CD4-positive, alpha-beta T cell treated with Interleukin-15 for 1 hour (primary cell): Measurements from ENCODE around the gene RHEB.

ENCODE experiments used
- DNase-seq: peaks from one replicate; pipeline ENCODE4 v3.0.0-alpha.2; 2020

The RHEB gene

DNA sequence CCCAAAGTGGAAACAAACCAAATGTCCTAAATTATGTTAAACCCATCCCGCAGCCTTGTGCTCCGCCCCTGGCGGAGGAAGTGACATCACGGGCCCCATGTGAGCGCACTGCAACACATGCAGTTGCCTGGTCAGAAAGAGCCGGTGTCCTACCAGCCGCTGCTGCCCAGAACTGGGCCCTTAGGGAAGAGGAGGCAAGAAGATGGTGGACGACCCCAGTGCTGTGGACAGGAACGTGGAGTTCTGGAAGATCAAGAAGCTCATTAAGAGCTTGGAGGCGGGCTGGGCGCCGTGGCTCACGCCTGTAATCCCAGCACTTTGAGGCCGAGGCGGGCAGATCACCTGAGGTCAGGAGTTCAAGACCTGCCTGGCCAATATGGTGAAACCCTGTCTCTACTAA, 18.0 kb downstream of the RHEB start:
- DNase-seq = no peak

DNA sequence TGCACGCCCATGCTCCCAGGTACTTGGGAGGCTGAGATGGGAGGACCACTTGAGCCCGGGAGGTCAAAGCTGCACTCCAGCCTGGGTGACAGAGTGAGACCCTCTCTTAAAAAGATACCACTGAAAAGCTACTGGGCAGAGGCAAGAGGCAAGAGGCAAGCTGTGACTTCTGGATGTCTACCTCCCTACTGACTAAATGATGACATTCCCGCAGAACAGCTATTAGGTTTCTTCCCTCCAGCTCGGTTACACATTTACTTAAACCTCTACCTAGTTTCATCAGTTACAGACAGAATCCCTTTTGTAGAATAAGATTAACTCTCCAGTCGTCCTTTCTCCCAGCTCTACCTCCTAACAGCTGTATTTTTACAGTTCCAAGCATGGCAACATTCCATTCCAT, 21.2 kb downstream of the RHEB start:
- DNase-seq = no peak

DNA sequence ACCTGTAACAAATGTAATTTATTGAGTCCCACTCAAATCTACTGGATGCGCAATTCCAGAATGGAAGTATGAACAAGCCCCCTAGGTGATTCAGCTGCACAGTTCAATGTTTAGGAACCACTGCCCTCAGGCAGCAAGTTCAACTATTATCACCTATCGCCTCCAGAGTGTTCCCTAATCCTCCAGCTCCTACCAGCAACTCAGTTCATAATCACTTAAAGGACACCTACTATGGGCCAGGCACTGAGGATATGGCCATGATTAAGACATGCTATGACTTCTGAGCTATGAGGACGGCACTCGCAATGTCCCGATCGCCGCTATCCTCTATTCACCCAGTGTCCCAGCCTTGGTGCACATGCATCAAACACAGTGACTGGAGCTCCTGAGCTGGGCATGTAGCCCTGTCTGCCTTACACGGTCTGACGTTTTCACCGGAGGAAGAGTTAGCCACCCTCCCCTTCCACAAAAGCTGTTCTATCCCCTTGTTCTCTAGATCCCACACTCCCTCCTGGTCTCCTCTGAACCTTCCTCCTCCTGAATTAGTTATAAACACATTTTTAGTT, 22.3 kb downstream of the RHEB start:
- DNase-seq = no peak

DNA sequence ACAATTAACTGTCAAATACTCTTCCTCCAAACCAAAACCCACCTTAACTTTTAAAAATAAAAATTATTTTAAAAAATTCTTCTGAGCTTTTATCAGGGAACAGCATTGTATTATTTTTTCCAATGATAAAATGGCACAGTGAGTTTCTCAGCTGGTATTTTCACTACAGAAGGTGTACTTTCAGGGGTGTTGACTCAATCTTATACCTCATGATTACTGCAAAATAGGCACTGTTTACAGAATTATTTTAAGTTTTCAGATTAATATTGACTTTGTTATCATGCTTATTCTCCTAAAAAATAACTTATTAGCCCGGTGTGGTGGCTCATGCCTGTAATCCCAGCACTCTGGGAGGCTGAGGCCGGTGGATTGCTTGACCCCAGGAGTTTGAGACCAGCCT, 24.3 kb downstream of the RHEB start:
- no peak for DNase-seq

DNA sequence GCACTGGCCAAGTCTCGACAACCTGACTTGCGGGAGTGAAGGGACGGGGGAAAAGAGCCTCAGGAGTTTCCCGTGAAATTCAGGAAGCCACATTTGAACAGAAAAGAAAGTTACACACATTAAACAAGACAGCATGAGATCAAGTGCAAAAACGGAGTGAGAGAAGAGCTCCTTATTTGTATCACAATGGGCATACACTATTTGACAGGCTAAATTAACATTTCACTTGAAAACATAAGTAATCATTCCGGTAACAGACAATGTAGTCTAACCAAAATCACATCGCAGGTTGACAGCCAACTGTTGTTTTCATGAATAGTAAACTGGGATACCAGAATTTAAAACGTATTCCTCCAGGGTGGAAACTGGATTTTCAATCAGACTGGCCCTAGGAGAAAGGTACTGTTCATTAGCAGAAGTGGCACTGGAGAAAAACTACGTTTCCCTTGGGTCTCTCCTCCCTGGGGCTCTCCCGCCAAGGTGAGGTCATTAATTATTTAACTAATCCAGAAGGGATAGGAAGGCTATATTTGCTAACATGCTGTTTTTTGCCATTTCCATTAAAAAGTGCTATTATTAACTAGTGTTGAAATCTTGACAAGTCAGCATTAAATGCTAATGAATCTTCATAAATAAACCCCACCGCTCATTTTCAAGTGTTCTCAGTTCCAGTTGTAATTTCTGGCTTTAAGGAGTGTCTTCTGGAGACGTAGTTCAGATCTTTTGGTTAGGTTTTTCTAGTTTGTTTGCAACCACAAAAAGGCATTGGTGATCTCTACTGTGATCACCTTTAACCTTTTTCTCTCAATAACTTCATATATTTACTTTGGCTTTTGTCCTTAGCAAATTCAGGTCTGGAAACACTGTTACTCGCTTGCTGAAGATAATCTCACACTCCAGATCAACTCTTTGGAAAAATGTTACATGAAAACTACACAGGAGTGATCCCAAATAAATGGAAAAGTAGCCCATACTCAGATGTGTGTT, 25.1 kb downstream of the RHEB start:
- no peak for DNase-seq

DNA sequence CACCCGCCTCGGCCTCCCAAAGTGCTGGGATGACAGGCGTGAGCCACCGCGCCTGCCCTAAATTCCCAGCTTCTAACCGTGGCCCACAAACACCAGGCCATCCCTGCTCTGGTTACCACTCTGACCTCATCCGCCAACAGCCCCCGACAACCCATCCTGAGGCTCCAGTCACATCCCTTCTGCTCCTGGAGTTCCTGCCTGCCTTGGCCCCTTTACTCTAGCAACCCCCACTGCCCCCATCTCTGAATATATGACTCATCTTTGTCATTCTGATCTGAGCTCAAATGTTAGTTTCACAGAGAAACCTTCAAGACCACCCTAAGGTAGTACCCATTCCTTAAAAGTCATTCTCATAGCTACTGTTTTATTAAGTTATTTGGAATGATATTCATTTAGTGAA, 26.6 kb downstream of the RHEB start:
- no peak for DNase-seq

DNA sequence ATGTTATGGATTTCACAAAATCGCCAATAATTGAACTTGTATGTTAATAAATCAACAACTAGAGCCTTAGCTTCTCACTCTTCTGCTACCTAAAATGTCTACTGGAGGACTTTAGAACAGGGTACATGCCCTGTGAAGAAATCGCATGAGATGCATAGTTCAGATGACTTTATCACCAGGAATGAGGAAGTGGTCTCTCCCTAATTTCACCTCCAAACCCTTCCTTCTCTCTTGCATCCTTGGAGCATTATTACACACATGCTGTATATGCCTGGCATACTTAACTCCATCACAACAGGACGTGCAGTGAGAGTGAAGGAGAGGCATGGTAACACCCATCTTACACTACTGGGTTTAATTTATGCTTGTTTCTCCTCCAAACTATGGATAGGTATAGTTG, 27.8 kb downstream of the RHEB start:
- no peak for DNase-seq

DNA sequence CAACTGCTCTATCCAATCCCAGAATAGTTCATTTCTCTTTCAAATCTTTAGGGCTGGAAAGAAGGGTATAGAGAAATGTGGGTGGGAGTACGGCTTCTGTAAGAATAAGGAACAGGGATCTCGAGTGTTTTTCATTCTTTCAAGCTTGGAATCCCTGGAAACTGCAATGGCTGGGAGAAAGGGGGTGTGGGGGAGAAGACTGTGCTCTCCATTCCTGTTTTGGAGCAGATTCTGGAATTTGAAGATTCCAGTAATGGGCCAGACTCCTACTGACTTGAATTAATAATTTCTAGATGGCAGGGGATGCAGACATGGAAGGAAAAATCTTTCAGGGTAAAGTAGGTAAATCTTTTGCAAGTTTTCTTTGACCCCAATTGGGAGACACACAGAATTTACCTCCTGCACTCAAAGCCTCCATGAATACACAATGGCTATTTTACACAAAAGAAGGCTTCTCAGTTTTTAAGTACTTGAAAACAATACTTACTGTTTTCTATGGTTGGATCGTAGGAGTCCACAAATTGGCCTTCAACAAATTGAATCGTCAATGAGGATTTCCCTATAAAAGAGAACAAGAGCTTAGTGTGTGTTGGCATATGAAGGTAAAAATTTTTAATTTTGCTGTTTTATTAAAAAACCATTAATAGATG, 29.1 kb downstream of the RHEB start:
- DNase-seq = no peak

DNA sequence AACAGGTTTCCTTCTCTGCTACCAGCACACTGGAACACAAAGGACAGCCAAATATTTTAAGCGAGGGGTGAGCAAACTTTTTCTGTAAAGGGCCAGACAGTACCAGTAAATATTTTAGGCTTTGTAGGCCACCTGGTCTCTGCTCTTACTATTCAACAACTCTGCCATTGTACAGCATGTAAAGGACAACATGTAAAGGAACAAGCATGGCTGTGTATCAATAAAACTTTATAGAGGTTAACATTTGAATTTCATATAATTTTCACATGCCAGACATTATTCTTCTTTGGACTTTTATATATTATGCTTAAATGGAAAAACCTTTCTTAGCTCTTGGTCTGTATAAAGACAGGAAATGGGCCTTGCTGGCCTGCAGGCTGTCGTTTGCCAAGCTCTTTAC, 30.2 kb downstream of the RHEB start:
- no peak for DNase-seq

DNA sequence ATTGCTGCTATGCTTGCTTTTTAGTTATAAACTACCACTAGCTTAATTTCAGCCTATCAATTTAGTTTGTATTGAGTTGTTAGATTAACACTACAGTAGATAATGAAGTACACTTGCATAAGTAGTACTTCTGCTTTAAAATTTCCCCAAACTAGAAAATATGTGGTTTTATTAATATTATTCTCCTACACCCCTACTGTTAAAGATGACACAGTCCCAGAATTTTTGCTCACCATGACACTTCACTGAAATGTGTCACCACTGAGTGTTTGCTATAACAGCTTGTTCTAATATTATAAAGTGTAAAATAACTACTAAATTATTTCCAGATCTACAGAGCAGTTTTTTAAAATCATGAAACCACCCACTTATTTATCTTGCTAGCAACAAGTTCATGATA, 31.6 kb downstream of the RHEB start:
- DNase-seq = no peak

DNA sequence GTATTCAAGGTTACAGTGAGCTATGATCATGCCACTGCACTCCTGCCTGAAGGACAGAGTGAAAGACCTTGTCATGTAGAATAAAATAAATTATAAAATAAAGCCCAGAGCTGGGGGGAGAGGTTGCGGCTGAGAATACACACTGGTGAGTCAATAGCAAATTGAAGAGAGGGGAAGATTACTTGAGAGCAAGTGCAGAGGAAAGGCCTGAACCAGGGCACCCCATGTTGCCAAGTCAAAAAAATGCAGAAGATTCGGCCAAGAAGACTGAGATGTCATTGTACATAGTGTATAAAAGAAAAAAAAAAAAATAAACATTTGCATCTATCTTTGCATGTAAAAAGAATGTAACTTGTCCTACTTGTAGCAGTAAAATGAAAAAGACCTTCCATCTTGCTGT, 32.5 kb downstream of the RHEB start:
- no peak for DNase-seq

DNA sequence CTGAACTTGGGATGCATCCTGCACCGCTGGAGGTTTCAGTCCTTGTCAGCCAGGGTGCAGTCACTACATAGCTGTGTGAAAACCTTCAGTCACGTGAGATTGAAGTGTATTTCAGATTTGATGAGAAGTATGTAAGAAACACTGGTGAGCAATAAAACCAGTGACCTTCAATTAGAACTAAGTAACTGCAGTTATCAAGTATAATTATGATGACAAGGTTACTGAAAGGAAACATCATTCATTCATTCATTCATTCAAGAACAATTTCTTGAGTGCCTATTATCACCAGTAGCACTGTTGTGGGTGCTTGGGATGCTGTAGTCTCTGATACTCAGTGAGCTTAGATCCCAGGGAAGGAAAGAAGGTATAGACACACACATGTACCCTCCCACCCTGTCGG, 33.6 kb downstream of the RHEB start:
- no peak for DNase-seq

DNA sequence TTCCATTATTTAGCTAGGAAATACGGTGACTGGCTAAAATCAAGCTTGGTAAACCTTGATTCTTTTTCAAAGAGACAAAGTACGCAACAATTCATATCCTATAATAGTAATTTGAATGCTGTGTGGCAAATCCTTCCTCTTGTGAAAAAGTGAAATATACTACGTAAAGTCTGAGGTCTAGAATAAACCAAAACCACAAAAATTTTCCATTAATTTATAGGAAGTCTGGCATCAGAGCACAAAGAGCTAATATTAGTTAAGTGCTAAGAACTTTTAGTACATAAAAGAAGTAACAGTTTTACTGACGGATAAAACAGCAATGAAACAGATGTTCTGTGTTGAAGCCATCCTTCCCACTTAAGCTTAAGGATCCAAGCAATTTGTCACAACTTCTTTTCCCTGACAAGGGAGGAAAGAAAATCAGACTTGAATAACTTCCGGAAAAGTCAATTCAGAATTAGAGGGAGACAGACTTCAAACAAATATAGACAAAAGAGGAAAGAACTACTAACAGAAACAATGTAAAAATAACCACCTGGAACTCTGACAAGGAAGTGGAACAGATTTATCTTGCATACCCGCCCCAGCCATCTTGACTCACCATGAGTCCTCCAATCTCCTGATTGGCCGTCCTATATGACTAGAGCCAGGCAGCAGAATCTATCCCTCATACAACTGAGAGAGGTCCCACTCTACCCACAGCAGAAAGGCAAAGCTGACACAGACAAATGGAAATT, 34.6 kb downstream of the RHEB start:
- no peak for DNase-seq

DNA sequence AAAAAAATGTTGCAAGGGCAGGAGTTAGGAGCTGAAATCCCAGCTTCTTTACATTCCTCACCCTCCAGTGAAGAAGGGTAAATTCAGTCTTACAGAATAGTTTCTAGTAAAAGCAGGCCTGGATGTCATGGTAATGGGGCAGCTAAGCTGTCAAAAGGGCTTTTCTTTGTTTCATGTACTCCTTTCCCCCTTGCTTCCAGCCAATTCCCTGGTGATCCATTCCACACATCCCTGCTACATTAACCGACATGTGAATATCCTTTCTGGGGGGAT, 36.0 kb downstream of the RHEB start:
- no peak for DNase-seq

DNA sequence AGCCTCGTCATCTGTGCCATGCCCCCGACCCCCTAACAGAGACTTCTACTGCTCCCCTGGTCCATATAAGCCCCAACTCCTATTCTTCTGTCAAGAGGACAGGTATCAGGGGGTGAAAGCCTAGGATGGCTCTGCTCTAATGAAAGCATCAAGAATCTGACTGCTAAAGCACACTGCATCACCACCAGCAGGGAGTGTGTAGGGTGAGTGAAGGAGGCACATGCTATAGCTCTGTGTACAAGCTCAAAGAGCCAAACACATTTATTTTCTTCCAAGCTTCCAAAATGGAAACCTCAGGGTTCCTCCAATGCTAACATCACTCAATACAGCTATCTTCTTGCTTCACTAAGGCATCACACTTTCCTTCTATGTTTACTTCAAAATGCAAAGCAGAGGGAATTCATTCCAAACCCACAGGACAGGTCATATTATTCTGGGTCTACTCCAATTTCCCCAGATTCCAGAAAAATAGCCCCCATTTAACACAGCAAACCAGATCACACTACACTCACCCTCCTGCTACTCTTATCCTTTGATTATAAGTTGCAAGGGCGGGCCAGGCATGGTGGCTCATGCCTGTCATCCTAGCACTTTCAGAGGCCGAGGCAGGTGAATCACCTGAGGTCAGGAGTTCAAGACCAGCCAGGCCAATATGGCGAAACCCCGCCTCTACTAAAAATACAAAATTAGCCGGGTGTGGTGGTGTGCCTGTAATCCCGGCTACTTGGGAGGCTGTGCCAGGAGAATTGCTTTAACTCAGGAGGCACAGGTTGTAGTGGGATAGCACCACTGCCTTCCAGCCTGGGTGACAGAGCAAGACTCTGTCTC, 36.6 kb downstream of the RHEB start:
- DNase-seq = no peak

DNA sequence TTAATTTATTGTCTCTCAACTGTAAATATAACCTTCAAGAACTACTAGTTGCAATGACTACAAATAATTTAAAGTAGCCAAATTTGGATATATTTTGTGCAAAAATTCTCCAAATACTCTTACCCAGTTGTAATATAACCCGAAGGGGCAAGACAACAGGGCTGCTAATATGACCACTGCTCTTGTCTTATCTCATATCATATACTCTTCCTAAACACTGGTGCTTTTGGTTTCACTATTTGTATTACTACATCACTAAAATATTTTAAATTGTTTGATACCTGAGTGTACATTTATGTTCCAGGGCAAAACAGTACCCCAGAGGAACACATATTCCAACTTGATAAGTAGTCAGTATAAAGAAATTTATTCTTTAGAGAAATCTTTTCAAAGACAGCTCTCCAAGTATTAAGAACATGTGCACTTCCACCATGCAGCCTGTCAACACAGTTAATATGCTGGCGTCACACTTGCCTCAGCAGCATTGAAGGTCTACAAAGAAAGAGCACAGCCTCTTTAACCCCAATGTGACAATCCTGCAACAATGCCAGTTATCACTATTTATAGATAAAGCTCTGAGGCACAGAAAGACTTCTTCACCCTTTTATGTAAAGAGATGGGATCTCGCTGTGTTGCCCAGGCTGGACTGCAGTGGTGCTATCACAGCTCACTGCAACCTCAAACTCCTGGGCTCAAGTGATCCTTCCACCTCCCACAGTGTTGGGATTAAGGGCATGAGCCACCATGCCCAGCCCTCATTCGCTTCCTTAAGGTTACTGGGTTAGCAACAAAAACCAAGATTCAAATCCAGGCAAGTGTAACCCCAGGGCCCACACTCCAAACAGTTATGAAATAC, 37.8 kb downstream of the RHEB start:
- DNase-seq = no peak

DNA sequence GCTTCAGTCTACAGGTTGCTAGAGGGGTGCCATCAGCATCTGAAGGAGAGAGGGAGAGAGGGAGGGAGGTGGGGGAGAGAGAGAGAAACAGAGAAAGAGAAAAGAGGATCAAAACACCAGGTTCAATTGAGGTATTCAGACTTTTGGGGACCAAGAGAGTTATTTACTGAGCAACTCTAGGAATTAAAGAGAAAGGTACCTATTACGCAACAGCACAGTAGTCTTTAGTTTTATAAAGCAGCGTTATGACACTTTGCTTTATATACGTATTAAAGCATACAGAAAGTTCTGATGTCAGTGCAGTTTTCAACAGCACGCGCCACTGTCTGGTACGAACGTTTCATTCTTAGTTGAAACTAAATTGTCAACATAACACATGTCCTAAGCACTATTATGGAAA, 41.8 kb downstream of the RHEB start:
- DNase-seq = no peak

DNA sequence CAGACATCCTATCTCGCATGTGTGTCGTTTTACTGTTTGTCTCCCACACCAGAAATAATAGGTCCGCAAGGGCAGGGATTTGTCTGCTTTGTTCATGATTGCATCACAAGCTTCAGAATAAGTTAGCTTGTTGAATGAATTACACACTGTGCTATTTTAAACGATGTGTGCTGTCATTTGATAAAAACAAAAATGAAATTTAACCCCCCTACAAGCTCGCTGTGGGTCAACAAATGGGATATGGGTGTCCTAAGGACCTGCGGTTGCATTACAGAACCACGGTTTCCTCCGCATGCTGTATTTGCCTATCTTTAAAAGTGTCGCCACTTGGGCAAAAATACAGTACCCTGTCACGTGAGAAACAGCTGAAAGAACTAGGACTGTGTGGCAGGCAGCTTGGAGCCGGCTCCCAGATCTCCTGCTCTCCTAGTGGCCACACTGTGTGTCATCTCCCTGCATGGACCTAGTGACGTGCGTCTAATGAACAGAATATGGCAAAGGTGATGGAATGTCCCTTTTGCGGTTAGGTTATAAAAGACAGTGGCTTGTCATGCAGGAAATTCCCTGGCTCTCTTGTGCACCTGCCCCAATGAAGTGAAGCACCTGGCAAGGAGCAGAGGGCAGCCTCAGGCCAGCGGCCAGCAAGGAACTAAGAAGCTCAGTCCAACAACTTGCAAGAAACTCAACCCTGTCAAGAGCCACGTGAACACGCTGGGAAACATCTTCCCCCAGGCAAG, 46.9 kb downstream of the RHEB start:
- peak; percentile 22 for DNase-seq

DNA sequence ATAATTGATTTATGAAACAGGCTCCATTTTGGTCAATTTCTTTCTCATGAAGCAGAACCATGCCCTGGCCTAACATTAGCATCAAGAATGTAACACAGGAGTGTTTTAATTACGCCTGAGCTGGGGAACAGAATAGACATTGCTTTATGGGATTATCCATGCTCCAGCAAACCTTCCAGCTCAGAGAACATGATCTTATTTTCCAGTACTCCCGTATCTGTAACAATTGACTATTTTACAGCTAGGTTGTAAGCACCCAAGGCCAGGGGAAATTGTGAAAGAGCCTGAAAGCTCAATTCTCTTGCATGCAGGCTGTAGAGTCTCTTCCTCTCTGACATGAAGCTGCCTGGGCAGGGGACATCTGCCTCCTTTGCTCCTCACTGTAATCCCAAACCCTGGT, 49.0 kb downstream of the RHEB start:
- no peak for DNase-seq

DNA sequence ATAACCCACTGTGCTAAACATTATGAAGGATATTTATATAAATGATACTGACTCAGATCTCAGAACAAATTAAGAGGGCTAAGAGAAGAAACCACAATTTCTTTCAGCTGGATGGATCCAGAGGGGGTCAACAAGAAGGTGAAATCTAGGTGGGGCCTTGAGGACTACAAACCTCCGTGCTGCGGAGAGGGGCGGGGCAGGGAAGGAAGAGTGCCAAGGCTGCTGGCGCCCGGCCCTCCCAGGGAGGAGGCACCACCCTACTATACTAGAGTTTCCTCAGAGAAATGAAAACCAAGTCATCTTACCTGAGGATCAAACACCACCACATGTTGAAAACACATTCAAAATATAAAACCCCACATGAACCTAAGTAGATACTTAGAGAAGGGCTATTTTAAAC, 50.4 kb downstream of the RHEB start:
- no peak for DNase-seq
